ENCODE data around the gene QARS1. TPM values are rescaled to one million over a fixed set of nuclear protein-coding genes. Genes with fewer than 3 reads are reported as not detected.

The QARS1 gene
- total and polyA plus RNA-seq, 2 of the 13 experiments (the other 11 are each of a cell fraction or from before 2014, with no cell fraction given): 307 to 327 TPM

- no peak; the same call in 1 of the 2 replicates for TF ChIP-seq ZSCAN31 (CRISPR knock-in tag; IDR thresholded peaks at IDR 0.05; ENCODE audit: low read depth)
- TF ChIP-seq ARNT2 (CRISPR knock-in tag; IDR thresholded peaks at IDR 0.05; ENCODE audit: low read depth): peak; percentile 77
- TF ChIP-seq KLF12 (CRISPR knock-in tag; IDR thresholded peaks at IDR 0.05; ENCODE audit: borderline replicate concordance): no peak
- no peak; the same call in 1 of the 2 replicates for TF ChIP-seq ZNF274 (CRISPR knock-in tag; IDR thresholded peaks at IDR 0.05)
- peak; percentile 76; the same call in 1 of the 2 replicates for TF ChIP-seq REPIN1 (CRISPR knock-in tag; IDR thresholded peaks at IDR 0.05; ENCODE audit: borderline replicate concordance, low read depth)
- TF ChIP-seq SPEN (CRISPR knock-in tag; IDR thresholded peaks at IDR 0.05; ENCODE audit: low read depth): peak; percentile 93
- 0 out of 2 replicates have a peak, but pooled peaks have one; percentile 78 for TF ChIP-seq BRCA1 (CRISPR knock-in tag; IDR thresholded peaks at IDR 0.05)
- no peak for TF ChIP-seq ZNF326 (CRISPR knock-in tag; IDR thresholded peaks at IDR 0.05; ENCODE audit: borderline replicate concordance)
- TF ChIP-seq SALL2 (CRISPR knock-in tag; IDR thresholded peaks at IDR 0.05): peak; percentile 59
- no peak for TF ChIP-seq PCBP1 (IDR thresholded peaks at IDR 0.05; ENCODE audit: borderline replicate concordance, low read depth, low read length)
- TF ChIP-seq CREM (IDR thresholded peaks at IDR 0.05): peak; percentile 52; the same call in 1 of the 2 replicates
- TF ChIP-seq CREM (CRISPR knock-in tag; IDR thresholded peaks at IDR 0.05): no peak
- no peak for TF ChIP-seq NFE2L1 (CRISPR knock-in tag; IDR thresholded peaks at IDR 0.05; ENCODE audit: borderline replicate concordance)
- TF ChIP-seq BRD4 (CRISPR knock-in tag; IDR thresholded peaks at IDR 0.05): peak; percentile 83
- TF ChIP-seq ZFAT (CRISPR knock-in tag; conservative IDR thresholded peaks at IDR 0.05): no peak
- TF ChIP-seq POLR2AphosphoS2 (IDR thresholded peaks at IDR 0.05; ENCODE audit: low read depth, low read length): no peak
- TF ChIP-seq NFKB2 (CRISPR knock-in tag; IDR thresholded peaks at IDR 0.05; ENCODE audit: borderline replicate concordance): peak; percentile 53; the same call in 1 of the 2 replicates
- no peak for TF ChIP-seq GTF3A (CRISPR knock-in tag; conservative IDR thresholded peaks at IDR 0.05)
- TF ChIP-seq ZNF775 (CRISPR knock-in tag; IDR thresholded peaks at IDR 0.05; ENCODE audit: borderline replicate concordance): no peak
- no peak for TF ChIP-seq SNAPC2 (CRISPR knock-in tag; IDR thresholded peaks at IDR 0.05)
- no peak for TF ChIP-seq PRPF4 (IDR thresholded peaks at IDR 0.05; ENCODE audit: low read depth, low read length, poor library complexity, severe bottlenecking)
- TF ChIP-seq, protein P1, sequence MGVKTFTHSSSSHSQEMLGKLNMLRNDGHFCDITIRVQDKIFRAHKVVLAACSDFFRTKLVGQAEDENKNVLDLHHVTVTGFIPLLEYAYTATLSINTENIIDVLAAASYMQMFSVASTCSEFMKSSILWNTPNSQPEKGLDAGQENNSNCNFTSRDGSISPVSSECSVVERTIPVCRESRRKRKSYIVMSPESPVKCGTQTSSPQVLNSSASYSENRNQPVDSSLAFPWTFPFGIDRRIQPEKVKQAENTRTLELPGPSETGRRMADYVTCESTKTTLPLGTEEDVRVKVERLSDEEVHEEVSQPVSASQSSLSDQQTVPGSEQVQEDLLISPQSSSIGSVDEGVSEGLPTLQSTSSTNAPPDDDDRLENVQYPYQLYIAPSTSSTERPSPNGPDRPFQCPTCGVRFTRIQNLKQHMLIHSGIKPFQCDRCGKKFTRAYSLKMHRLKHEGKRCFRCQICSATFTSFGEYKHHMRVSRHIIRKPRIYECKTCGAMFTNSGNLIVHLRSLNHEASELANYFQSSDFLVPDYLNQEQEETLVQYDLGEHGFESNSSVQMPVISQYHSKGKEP (CRISPR knock-in tag; IDR thresholded peaks at IDR 0.05): peak; percentile 67; the same call in 1 of the 2 replicates
- TF ChIP-seq MAFF (IDR thresholded peaks at IDR 0.05; ENCODE audit: low read depth, low read length): no peak
- peak; percentile 27; the same call in 1 of the 2 replicates for TF ChIP-seq ZZZ3 (CRISPR knock-in tag; IDR thresholded peaks at IDR 0.05; ENCODE audit: borderline replicate concordance)
- 0 out of 2 replicates have a peak, but pooled peaks have one; percentile 39 for TF ChIP-seq ZNF713 (CRISPR knock-in tag; IDR thresholded peaks at IDR 0.05)
- TF ChIP-seq TFDP1 (CRISPR knock-in tag; IDR thresholded peaks at IDR 0.05; ENCODE audit: borderline replicate concordance): peak; percentile 52; the same call in 1 of the 2 replicates
- no peak; the same call in 1 of the 2 replicates for TF ChIP-seq ZNF343 (CRISPR knock-in tag; IDR thresholded peaks at IDR 0.05)
- TF ChIP-seq THYN1 (CRISPR knock-in tag; IDR thresholded peaks at IDR 0.05; ENCODE audit: borderline replicate concordance, low read depth): no peak
- TF ChIP-seq ZBTB20 (CRISPR knock-in tag; IDR thresholded peaks at IDR 0.05; ENCODE audit: borderline replicate concordance, low read depth): peak; percentile 38
Measured at GRCh38 chr3:49120438-49121131, 16.0 kb upstream of the QARS1 start, which contains the start of gene USP19 (continued).
